Activated T-helper 1 cell treated with Interleukin-2 at 50 U/mL for 16 hours (primary cell): ENCODE measurements around the gene KLHL6.

Source experiments
- DNase-seq: peaks from one replicate; pipeline ENCODE4 v3.0.0-alpha.2; 2020; ENCODE audit warnings: low read depth

Gene KLHL6

DNA sequence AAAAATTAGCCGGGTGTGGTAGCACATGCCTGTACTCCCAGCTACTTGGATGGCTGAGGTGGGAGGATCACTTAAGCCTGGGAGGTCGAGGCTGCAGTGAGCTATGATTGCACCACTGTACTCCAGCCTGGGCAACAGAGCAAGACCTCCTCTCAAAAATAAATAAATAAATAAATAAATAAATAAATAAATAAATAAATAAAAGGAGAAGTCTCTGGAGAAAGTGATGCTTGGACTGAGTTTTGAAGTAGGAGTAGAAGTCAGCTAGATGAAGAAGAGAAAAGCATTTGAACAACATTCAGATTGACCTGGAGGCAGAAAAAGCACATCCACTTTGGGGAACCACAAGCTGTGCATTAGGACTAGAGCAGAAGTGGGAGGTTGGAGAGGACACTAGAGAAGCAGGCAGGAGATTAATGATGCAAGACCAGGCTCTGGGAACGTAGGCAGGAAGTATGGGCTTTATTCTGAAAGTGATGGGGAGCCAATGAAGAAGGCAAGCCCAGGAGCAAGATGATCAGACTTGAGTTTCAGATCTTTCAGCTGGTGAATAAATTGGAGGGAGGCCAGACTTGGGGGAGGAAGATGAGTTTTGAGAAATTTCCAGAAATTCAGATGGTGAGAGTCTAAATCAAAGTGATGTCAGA lies 48.7 kb downstream of the KLHL6 start:
- no peak for DNase-seq

DNA sequence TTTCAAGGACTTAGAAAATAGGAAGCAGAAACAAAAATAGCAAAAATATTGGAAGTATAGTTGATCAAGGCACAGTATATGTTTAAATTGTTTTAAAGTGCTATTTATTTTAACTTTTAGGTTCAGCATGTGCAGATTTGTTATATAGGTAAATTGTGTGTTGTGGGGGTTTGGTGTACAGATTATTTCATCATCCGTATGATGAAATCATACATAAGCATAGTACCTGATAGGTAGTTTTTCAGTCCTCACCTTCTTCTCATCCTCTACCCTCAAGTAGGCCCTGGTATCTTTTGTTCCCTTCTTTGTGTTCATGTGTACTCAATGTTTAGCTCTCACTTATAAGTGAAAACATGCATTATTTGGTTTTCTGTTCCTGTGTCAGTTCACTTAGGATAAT lies 50.9 kb downstream of the KLHL6 start:
- DNase-seq = no peak

DNA sequence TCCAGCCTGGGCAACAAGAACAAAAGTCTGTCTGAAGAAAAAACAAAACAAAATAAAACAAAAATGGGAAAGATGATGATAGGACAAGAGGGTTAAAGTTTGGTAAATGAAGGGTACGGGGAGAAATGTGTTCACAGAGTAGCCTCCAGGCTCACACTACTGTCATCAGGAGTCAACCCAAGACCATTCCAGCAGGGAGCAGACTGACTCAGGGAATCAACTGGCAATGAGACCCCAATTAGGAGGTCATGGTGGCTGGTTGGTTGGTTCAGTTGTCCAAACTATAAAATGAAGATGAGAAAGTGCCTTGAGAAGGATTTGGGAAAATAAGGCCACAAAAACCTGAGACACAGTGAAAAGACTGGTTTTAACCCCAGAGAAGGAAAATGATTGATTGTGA lies 51.8 kb downstream of the KLHL6 start:
- no peak for DNase-seq

DNA sequence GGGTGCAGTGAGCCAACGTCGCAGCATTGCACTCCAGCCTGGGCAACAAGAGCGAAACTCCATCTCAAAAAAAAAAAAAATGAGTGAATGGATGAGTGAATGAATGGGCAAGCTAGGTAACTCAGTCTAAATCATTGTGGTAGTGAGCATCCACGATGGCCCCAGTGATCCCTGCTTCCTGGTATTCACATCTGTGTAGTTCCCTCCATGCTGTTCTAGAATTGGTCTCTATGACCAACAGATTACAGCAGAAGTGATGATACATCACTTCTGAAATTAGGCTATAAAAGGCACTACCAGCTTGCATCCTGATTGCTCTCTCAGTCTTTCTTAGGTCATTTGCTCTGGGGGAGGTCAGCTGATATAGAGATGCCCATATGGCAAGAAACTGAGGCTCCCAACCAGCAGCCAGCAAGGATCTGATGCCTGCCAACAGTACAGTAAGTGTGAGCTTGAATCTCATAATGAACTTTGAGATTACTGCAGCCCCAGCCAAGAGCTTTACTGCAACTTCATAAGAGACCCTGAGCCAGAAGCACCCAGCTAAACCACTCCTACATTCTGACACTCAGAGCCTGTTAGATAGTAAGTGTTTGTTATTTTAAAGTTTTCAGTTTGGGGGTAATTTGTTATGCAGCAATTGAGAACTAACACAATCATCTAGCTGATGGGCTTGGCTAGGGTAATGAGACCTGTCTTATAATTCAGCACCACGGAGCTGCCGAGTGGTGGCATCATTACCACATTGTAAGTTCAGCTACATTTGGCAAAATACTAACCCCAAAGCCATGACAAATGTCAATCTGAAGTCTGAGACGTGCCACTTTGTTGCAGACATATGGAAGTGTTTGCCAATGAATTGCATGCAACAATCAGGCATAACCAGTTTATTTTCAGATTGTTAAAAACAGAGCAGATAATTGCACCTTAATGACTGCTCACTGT lies 53.0 kb downstream of the KLHL6 start:
- no peak for DNase-seq

DNA sequence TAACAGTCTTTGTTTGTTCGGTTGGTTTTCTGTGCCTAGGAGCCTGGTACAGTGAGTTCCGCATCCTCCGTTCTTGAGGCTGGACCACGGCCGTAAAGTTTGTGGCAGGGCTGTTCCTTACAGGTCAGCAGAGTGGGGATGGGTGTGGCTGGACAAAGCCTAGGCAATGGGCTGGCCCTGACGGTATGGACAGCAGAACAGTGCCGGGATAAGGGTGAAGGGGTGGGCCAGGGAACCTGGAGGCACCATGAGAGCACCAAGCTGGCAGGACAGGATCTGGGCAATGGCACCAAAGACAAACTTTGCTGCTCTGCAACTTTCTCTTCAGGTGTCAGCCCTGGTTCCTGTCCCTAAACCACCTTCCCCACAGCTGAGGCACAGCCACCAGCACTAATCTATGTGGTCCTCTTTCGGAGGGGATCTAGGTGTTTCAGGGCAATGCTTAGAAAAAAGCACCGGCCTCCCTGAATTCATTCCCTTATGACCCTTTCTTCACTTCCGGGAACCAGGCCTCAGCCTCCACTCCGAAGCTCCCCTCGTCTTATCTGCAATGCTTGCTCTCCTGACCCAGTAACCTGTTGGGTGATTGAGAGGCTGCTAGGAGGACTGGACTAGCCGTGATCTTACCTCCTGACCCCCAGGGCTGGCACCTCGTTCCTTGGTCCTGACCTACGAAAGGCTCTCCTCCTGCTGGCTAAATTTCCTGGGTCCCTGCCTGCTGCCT lies 54.4 kb downstream of the KLHL6 start:
- DNase-seq = no peak

DNA sequence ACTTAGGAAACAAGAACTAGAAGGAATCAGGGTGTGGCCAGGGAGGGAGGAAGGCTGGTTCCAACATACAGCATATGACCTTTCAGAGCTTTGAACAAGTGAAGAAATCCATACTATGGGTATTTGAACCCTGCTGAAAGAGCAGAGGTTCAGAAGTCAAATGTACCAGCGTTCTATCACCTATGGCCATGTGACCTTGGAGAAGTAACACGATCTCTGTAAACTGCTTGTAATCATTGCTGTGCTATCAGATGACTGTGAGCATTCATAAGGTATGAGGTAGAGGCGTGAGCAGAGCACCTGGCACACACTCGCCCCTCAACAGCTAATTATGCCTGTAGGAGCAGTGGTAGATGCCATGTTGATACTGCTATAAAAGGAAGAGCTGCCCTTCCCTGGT lies 55.2 kb downstream of the KLHL6 start:
- no peak for DNase-seq

DNA sequence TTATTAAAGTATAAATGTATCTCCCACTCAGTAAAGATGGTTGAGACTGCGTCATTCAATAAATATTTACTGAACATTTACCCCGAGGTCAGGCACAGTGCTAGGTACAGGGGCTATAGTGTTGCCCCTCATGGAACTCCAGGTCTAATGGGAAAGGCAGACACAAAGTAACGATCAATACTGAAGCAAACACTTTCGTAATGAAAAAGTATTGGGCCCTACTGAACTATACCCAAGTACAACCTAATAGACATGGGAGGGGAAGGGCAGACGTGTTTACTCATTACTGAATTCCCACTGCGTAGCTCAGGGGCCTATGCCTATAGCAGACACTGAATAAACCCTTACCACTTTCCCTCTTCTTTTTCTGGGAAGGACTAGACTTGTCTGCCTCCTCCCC lies 56.9 kb downstream of the KLHL6 start:
- DNase-seq = no peak

DNA sequence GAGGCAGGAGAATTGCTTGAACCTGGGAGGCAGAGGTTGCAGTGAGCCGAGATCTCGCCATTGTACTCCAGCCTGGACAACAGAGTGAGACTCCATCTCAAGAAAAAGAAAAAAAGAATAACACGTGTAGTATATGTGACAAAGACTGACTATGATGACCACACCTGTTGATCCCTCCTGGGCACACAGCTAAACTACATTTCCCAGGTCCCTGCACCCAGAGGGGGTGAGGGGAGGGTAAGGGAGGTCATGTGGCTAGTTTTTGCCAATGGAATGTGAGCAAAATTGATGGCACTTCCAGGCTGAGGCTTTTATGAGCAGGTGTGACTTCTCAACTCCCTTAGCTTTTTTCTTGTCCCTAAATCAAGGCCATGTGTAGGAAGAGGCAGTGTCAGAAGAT lies 58.2 kb downstream of the KLHL6 start:
- no peak for DNase-seq

DNA sequence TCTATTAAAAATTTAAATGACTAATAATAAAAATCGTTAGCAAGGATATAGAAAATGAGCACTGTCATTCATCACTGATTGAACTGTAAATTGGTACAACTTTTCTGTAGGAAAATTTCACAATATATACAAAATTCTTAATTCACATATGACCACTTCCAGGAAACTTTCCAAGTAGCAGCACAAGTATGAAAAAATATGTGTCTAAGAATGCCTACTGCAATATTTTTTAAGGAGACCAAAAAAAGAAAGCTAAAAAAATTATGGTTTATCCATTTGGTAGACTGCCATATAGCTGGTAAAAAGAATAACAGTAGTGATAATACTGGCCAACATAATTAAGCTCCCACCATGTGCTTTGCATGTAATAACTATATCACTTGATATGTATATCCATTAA lies 59.2 kb downstream of the KLHL6 start:
- DNase-seq = no peak

DNA sequence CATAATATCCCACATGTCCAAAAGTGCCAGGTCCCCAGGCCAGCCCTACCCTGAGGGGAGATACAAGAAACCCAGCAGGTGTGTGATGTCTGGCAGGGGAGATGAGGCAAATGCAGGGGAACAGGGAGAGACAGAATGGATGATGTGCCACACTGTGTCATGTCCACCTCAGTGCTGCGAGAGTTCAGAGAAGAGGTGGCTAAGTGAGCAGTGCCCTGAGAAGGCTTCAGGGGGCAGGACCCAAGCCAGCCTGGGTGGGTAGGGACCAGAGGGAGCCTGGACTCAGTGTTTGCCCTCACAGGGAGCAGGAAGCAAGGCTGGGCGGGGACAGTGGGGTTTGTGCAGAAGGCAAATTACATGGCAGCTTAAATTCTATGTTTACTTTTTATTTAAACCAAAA lies 61.2 kb downstream of the KLHL6 start:
- no peak for DNase-seq

DNA sequence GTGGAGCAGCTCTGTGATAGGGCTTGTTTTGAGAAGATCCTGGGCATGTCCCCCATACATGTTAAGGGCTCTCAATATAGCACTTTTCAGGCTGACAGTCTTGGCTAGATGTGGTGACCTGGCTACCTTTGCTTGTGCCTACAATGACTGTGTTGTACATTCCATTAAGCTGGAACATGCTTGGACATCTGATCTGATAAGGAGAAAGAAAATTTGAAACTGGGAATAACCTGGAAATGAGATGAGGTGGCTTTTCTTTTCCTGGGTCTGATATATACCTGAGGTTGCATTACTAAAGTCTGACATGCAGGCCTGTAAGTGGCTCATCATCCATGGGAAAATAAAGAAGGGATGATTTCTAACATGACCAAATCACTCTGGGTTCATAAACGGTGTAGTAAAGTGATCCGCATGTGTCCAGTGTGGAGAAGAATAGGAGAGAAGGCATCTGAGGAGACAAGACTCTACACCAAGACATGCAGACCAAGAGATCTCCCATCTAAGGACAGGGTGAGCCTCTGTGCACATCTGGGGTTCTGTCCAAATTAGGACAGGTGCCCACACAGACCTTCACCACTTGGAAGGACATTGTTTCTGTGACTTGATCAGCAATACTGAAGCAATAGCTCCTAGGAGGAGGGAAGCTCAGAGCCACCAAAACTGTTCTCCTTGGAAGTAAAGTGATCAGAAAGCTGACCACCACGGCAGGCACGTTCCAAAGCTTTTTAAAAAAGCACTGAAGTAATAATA lies 62.0 kb downstream of the KLHL6 start:
- DNase-seq = no peak

DNA sequence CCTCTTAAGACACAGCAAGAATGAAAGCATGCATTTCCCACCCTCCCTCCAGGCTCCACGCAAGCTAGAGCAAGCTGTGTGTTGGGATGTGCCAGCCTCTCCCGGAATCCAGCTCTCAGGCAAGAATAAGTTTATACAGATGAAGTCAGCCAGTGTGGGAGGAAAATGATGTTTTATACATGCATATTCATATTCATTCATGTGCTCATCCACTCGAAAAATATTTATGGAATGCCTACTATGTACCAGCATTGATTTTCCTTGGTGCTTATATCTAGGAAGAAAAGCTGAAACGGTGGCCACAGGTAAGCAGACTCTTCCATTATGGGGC lies 62.7 kb downstream of the KLHL6 start:
- no peak for DNase-seq

DNA sequence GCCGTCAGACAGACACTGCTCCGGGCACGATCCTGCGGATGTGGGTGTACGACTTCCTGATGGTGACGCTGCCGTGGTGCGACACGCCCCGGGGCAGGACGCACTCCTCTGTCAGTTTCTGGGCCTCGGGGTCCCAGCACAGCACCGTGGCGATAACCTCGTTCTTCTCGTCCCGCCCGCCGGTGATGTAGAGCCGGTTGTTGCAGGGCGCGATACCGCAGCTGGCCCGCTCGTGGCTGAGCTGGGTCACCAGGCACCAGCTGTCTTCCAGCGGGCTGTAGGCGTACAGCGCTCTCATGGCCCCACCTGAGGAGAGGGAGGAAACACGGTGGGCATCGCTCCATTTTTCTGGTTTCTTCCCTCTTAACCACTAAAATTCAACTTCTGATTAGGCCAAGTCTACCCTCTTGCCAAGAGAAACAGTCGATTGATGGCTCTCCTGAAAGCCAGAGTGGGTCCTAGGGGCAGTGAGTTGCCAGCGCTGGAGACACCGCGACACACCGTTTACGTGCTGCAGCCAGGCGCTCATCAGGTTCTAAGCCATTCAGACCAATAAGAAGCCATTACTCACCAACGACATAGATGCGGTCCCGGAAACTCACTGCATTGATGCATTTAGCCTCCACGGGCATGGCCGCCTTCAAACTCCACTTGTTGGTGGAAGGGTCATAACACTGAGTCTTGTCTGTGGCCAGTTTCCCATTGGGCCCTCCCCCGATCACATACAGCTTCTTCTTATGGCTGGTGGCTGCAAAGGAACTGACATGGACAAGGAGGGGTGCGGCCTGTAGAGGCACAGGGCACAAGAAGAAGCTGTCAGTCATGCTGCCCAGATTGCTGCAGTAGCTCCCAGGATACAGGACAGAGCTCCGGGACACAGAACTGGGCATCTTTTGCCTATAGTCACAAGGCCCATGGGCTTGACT lies 63.3 kb downstream of the KLHL6 start:
- no peak for DNase-seq

DNA sequence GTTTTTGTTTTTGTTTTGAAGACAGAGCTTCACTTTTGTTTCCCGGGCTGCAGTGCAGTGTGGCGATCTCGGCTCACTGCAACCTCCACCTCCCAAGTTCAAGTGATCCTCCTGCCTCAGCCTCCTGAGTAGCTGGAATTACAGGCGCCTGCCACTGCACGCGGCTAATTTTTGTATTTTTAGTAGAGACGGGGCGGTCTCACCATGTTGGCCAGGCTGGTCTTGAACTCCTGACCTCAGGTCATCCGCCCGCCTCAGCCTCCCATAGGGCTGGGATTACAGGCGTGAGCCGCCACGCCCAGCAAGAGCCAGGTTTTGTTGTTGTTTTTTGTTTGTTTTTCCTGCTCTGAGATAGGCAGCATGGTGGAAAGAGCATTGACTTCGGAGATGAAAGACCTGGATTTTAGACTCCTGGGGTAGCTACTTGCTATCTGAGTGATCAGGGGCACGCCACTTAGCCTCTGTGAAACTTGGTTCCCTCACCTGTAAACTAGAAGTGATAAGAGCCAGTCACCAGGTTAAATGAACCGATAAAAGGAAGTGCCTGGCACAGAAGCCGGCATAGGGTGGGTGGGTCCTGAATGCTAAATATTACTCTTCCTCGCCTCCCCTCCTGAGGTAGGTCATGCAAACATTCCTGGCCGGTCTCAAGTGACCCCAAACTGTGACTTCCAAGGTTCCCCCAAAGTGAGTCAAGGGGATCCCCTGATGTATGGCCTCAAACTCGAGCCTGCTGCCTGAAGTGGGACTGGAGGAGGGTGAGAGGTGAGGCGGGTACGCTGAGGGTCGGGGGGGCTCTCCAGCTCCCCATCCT lies 64.2 kb downstream of the KLHL6 start:
- no peak for DNase-seq

DNA sequence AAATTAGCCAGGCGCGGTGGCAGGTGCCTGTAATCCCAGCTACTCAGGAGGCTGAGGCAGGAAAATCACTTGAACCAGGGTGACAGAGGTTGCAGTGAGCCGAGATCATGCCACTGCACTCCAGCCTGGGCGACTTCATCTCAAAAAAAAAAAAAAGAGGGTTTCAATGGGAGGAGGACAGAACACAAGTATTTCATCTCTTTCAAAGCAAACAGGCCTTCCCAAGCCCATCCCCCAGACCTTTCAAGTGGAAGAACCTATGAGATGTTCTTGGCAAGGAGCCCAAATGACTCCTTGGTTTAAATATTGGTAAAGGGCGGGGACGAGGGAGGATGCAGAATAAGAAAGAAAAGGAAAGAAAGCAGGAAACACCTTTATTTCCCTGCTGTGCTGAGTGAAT lies 64.9 kb downstream of the KLHL6 start:
- DNase-seq = no peak

DNA sequence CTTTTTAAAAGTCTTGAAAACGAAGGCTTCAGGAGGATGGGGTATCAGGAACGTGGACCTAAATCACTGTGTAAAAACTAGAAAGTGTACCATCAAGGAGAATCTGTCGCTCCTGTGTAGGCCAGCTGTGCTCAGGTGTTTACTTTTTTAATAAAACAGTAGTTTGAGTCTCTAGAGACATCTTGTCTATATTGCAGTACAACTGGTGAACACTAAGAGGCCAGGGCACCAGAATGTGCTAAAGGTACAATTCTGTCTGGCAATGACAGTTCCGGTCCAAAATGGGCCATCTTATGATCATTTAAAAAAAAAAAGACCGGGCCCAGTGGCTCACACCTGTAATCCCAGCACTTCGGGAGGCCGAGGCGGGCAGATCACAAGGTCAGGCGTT lies 65.3 kb downstream of the KLHL6 start:
- DNase-seq = no peak

DNA sequence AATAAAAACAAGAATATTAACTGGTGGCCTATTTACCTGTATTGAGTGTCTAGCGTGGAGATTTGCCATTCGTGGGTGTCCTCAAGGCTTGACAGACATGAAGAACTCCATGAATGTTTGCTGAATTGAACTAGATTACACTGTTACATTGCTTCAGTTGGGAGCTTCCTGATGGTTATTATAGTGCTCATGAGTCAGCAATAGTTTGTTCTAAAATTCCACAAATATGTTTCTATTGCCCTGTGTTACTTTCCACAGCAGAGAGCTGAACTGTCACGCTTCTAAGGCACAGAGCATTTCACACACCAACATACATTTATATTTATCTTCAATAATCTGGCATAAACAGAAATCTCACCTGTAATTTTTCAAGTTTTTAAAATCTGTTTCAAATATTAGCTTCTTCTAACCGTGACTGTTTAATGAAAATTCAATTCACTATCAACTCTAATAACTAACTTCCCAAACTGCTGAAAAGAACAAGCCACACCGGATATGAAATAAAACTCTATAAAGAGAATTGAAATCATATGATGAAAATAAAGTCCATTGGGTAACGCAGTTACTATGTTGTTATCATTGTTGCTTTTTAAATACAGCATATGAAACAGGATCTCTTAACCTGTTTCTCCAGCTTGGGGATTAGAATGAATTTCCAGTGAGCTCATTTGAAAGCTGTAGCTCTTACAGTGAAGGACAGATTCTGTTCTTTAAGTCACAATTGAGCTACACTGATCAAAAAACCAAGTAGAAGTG lies 65.9 kb downstream of the KLHL6 start:
- no peak for DNase-seq

DNA sequence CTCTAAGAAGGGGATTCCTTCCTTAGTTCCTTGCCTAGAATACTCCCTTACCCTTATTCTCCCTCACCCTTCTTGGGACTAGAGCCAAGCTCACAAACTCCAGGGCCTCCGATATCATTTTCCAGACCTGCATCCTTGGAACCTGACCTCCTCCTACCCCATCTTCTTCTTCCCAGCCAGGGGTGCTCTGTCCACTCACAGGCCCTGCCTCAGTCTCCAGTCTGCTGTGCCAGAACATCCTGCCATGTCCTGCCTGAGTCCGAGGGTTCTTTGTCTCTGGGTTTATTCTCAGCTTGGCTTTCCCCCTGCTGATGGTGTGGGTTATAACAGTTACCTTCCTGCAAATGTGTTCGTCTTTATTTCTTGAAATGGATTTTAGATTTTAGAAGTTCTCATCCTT lies 67.2 kb downstream of the KLHL6 start:
- no peak for DNase-seq

DNA sequence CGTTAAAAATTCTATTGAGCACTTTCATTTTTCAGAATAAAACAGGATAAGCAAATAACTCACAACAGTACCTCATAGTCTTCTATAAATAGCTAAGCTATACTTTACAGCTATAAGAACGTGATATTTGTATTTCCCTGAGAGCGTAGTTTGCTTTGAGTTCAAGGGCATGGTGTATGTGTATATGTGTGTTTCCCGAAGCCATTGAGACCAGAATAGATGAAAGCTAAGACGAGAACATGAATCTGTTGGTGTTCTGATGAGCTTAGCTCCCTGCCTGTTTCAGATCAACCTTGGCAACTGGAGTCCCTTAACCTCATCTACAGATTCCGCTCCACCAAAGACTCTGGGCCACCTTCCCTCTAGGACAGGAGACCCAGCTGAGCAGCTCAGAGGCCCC lies 67.6 kb downstream of the KLHL6 start:
- DNase-seq = no peak

DNA sequence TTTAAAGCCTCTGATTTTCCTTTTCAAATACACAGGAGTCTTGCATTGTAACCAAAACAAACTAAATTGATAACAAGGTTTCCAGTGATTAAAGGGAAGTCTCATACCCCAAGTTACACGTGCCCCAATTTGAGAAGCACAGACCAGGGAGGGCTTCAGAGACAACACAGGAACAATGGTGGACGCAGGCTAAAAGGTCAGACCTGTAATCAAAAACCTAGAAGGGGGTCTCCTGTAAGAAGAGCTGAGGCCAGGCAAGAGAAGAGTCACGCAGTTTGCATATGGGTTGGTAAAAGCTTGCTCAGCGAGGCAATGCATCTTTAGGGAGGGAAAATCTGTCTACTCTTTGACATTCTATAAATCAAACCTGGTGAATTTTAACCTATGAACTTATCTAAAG lies 68.5 kb downstream of the KLHL6 start:
- DNase-seq = no peak
